HG02981 (cell line): Measurements from ENCODE around the gene CARD9.

Source experiments
- ATAC-seq: cut with Tn5 transposase; IDR thresholded peaks from one replicate; pipeline ENCODE4 v1.9.1; 2021; ENCODE audit warnings: mild to moderate bottlenecking, moderate library complexity; ENCODE audit not compliant: unreplicated experiment

CARD9 gene

GRCh38 chr9:136351252-136351800 lies 22.1 kb downstream of the CARD9 start:
- ATAC-seq, result no peak

DNA sequence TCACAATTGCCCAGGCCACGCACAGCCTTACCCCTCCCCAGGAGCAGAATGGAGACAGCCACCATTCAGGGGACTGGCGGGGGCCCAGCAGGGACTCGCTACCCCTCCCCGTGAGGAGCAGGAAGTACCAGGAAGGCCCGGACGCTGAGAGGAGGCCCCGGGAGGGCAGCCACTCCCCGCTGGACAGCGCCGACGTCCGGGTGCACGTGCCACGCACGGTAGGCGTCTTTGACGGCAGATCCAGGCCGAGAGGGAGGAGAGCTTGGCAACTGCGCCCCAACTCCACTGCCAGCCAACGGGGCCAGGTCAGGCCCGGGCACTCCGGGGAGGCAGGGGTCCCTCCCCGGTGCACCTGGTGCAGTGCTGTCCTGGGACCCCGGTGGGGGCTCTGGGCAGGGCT lies 23.9 kb downstream of the CARD9 start:
- ATAC-seq, result no peak

DNA sequence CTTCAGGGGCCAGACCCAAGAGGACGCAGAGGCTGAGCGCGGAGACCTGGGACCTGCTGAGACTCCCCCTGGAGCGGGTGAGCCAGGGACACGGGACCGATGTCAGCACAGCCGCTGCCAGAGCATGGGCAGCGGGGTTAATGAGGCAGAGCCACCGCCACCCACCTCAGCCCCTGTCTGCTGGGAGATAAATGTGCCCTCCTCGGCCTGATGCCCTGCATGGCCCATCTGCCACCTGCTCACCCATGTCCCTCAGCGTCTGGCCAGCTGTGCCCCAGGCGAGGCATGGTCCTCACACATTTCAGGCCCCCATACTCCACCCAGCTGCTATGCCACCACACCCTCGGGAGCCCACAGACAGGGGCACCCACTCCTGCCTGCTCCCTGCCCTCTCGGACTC lies 24.8 kb downstream of the CARD9 start:
- no peak for ATAC-seq

- ATAC-seq, result no peak
Observed at GRCh38 chr9:136347472-136348256, 25.8 kb downstream of the CARD9 start.

DNA sequence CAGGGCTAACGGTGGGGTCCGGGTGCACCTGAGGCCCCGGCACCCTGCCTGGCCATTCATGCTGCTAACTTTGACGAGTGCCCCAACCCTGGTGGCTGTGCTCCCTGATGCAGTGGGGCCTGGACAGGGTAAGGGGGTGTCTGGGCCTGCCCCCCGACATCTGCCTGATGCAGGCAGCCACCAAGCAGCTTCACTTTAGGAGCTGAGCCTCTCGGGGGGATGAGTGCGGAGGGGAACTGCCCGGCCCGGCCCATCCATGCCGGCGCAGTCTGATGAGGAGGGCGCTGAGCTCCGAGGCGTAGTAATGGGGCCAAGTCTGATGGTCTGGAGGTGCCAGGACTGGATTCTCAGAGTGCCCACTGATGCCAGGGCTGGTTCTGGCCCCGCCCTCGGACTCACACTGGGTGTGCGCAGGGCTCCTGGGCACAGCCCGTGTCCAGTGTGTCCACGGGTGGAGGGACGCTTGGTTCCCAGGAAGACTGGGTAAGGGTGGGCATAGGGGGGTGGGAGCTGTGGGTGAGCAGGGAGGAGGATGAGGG lies 26.5 kb downstream of the CARD9 start:
- no peak for ATAC-seq

GRCh38 chr9:136346157-136346481 lies 27.4 kb downstream of the CARD9 start:
- no peak for ATAC-seq

- ATAC-seq, result no peak
Observed at GRCh38 chr9:136345281-136346156, 27.9 kb downstream of the CARD9 start.

GRCh38 chr9:136344544-136345280 lies 28.8 kb downstream of the CARD9 start:
- no peak for ATAC-seq

GRCh38 chr9:136343884-136344269 lies 29.6 kb downstream of the CARD9 start:
- ATAC-seq, result no peak

- ATAC-seq, result no peak
Observed at GRCh38 chr9:136343121-136343883, 30.2 kb downstream of the CARD9 start.

DNA sequence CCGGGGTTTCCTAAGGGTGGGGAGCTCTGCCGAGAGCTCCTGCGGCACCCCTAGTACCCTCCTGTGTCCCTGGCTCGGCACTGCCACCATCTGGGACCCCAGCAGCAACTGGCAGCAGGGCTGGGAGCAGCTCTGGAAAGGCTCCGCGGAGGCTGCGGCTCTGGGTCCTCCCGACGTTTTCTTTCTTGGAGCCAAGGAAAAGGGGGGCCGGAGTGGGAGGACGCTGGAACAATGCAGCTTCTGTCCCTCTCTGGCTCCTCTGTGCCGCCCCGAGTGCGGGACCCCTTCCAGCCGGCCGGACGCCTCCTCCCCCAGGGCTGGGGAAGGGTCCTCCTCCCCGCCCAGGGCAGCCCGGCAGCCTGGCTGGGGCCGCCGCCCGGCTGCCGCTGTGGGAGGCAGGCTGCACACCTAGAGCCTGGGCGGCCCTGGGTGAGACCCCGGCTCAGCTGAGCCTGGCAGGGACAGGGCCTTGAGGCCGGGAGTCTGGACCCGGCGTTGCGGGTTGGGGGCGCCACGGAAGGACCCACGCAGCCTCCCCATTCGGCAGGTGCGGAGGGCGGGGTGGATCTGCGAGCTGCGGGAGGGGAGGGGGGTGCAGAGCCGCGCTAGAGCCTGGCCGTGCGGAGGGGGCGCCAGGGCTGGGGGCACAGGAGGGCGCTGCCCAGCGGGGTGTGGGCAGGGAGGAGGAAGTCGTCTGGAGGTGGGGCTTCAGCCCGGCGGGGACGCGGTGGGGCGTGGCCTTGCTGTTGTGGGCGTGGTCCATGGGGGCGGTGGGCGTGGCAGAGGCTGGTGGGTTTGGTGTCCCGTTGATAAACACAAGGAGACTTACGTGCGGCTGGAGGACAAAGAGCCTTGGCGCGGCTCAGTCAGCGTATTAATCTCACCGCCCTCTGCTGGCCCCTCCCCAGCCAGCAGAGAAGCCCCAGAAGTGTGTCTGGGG lies 31.0 kb downstream of the CARD9 start:
- ATAC-seq, result no peak

GRCh38 chr9:136341769-136342168 lies 31.7 kb downstream of the CARD9 start:
- ATAC-seq, result no peak

- ATAC-seq, result no peak
Observed at GRCh38 chr9:136341042-136341655, 32.3 kb downstream of the CARD9 start.

DNA sequence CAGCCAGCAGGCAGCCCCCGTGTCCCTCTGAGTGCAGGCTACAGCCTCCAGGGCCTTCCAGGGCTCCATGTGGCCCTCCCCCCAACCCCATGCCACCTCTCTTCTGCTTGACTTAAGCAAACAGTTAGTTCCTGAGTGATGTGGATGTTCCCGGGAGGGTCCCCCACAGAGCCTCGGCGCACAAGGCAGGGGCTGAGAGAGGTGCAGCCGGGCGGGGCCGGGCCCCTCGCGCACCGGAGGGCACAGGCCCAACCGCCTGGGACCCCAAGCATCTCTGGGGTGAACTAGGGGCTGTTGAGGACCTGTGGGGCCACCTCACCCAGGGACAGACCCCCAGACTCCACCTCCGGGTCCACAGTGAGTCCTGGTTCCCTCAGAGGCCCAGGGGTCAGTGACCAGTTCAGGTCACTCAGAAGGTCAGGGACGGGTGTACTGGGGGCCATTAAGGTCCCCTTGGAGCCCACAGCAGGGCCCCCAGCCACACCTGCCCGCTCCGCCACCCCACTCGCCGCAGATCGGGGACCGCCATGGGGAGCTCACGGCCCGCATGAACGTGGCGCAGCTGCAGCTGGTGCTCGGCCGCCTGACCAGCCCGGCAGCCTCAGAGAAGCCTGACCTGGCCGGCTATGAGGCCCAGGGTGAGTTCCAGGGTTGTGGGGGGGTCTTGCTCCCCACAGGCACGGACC lies 33.0 kb downstream of the CARD9 start:
- no peak for ATAC-seq

GRCh38 chr9:136339958-136340310 lies 33.5 kb downstream of the CARD9 start:
- no peak for ATAC-seq

- ATAC-seq, result no peak
Observed at GRCh38 chr9:136339173-136339957, 34.1 kb downstream of the CARD9 start.

DNA sequence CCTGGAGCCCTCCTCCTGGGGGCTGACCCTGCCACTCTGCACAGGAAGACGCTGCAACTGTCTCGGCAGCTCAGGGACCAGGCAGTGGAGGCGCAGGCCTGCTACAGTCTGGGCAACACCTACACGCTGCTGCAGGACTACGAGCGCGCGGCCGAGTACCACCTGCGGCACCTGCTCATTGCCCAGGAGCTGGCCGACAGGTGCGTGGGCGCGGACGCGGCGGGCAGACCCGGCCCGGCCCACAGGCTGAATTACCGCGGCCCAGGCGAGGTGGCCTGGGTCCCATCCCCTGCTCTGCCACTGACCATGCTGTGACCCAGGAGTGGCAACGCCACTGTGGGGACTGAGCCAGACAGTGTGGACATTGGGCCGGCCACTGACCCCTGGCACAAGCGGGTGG lies 35.0 kb downstream of the CARD9 start:
- no peak for ATAC-seq
